ENCODE measurements around the gene CIPC.

Gene CIPC

GRCh38 chr14:77103951-77104350, 5.9 kb downstream of the CIPC start:
- TF ChIP-seq CTCF (IDR thresholded peaks at IDR 0.05; ENCODE audit: borderline replicate concordance, control extremely low read depth, extremely low read depth, insufficient read depth, missing control alignments) = no peak
- in situ Hi-C loops (cut with MboI; ENCODE audit: low sequenced_read_pairs, unreplicated experiment) = no loop called here
- no peak for DNase-seq (ENCODE audit: low spot score)

- no peak for DNase-seq (ENCODE audit: low spot score)
- TF ChIP-seq CTCF (IDR thresholded peaks at IDR 0.05; ENCODE audit: borderline replicate concordance, control extremely low read depth, extremely low read depth, insufficient read depth, missing control alignments) = no peak
- in situ Hi-C loops (cut with MboI; ENCODE audit: low sequenced_read_pairs, unreplicated experiment) = no loop called here
These were observed 6.3 kb downstream of the CIPC start for GRCh38 chr14:77104393-77104792.

GRCh38 chr14:77105145-77105939, 7.3 kb downstream of the CIPC start:
- no peak for TF ChIP-seq CTCF (IDR thresholded peaks at IDR 0.05; ENCODE audit: borderline replicate concordance, control extremely low read depth, extremely low read depth, insufficient read depth, missing control alignments)
- DNase-seq (ENCODE audit: low spot score) = no peak
- in situ Hi-C loops (cut with MboI; ENCODE audit: low sequenced_read_pairs, unreplicated experiment) = no loop called here

- in situ Hi-C loops (cut with MboI; ENCODE audit: low sequenced_read_pairs, unreplicated experiment) = no loop called here
- no peak for DNase-seq (ENCODE audit: low spot score)
- no peak for TF ChIP-seq CTCF (IDR thresholded peaks at IDR 0.05; ENCODE audit: borderline replicate concordance, control extremely low read depth, extremely low read depth, insufficient read depth, missing control alignments)
These were observed 8.6 kb downstream of the CIPC start for GRCh38 chr14:77106666-77107065.

DNA sequence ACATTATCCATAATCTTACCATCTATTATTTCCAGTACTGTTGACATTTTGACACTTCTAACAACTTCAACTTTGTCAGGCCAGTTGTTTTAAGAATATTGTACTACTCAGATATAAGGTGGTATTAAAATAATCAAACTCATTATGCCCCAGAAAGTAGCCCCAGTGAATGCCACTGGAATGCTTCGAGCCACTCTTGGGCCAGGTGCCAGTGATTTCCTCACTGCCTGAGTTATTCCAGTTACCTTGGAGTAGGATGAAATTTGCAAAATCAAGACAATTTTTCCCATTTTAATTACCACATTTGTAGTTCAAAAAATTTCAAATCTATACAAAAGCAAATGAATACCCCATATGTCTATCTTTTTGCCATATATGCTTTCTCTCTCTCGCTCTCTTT, 9.2 kb downstream of the CIPC start:
- in situ Hi-C loops (cut with MboI; ENCODE audit: low sequenced_read_pairs, unreplicated experiment) = no loop called here
- DNase-seq (ENCODE audit: low spot score) = no peak
- TF ChIP-seq CTCF (IDR thresholded peaks at IDR 0.05; ENCODE audit: borderline replicate concordance, control extremely low read depth, extremely low read depth, insufficient read depth, missing control alignments) = no peak

- in situ Hi-C loops (cut with MboI; ENCODE audit: low sequenced_read_pairs, unreplicated experiment) = no loop called here
- no peak for DNase-seq (ENCODE audit: low spot score)
- TF ChIP-seq CTCF (IDR thresholded peaks at IDR 0.05; ENCODE audit: borderline replicate concordance, control extremely low read depth, extremely low read depth, insufficient read depth, missing control alignments) = peak; percentile 6
These were observed 10.7 kb downstream of the CIPC start for GRCh38 chr14:77108753-77109152.

Data from GM13976 (cell line).